GM18520 (cell line): ENCODE results near the gene OXA1L.
"Not testable (repeated sequence)": the region's sequence is repeated elsewhere in the genome, so short reads cannot be mapped to it uniquely, and the experiment has no call there.

Experiments used
- ATAC-seq: cut with Tn5 transposase; IDR thresholded peaks from one replicate; pipeline ENCODE4 v1.9.1; 2021; ENCODE audit not compliant: unreplicated experiment

The OXA1L gene

GRCh38 chr14:22768947-22769346, 2.5 kb downstream of the OXA1L start:
- ATAC-seq = no peak

- no peak for ATAC-seq
Observed at GRCh38 chr14:22769369-22769768, 2.9 kb downstream of the OXA1L start.

DNA sequence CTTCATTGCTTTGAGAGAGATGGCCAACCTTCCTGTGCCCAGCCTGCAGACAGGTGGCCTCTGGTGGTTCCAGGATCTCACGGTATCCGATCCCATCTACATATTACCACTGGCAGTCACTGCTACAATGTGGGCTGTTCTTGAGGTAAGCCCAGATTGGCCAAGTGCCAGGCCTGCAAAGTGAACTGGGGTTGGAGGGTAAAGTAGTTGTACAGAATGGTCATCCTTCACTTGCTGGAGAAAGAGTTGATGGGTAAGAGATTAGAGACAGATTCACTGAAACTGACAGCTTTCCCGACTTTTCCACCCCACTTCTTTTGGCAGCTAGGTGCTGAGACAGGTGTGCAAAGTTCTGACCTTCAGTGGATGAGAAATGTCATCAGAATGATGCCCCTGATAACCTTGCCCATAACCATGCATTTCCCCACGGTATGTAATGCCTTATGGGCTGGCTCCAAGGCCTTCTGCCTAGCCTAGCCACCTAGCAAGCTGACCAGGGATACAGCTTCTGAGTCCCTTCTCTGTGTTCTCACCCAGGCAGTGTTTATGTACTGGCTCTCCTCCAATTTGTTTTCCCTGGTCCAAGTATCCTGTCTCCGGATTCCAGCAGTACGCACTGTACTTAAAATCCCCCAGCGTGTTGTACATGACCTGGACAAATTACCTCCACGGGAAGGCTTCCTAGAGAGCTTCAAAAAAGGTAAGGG, 4.1 kb downstream of the OXA1L start:
- no peak for ATAC-seq

DNA sequence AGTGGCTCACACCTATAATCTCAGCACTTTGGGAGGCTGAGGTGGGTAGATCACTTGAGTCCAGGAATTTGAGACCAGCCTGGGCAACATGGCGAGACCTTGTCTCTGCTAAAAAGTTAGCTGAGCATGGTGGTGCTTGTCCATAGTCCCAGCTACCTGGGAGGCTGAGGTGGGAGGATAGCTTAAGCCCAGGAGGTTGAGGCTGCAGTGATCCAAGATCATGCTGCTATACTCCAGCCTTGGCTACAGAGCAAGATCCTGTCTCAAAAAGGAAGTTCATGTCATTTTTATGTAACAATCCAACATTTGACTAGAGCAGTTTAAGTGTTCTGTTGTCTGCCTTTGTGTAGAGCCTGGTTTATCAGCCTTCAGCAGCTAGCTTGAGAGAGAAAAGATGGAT, 6.2 kb downstream of the OXA1L start:
- no peak for ATAC-seq

GRCh38 chr14:22773162-22774010, 6.9 kb downstream of the OXA1L start:
- ATAC-seq = no peak

GRCh38 chr14:22774011-22774706, 7.7 kb downstream of the OXA1L start:
- ATAC-seq = no peak

- no peak for ATAC-seq
Observed at GRCh38 chr14:22776215-22776614, 9.7 kb downstream of the OXA1L start.

GRCh38 chr14:22776849-22777248, 10.4 kb downstream of the OXA1L start:
- ATAC-seq = not testable (repeated sequence)

DNA sequence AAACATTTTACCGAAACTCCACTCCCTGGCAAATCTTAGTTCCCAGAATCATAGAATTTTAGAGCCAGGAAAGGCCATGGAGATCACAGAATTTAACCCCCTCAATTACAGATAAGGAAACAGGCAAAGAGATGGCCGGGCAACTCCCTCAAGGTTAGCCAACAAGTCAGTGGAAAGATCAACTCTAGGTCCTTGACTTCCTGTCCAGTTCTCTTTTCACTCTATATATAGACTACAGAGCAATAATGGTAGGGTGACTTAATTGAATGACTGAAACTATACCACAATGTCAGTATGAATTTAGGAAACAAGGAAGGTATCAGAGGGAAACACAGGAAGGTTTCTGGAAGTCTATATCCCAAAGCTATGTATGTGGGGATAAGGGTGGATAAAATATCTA, 11.6 kb downstream of the OXA1L start:
- no peak for ATAC-seq

- no peak for ATAC-seq
Observed at GRCh38 chr14:22780105-22780679, 13.7 kb downstream of the OXA1L start.

GRCh38 chr14:22780941-22781300, 14.4 kb downstream of the OXA1L start:
- no peak for ATAC-seq

GRCh38 chr14:22781301-22781991, 15.0 kb downstream of the OXA1L start:
- ATAC-seq = no peak

GRCh38 chr14:22786685-22787084, 20.2 kb downstream of the OXA1L start:
- ATAC-seq = no peak

GRCh38 chr14:22791301-22791700, 24.8 kb downstream of the OXA1L start:
- ATAC-seq = no peak

- no peak for ATAC-seq
Observed at GRCh38 chr14:22792158-22792557, 25.7 kb downstream of the OXA1L start.

DNA sequence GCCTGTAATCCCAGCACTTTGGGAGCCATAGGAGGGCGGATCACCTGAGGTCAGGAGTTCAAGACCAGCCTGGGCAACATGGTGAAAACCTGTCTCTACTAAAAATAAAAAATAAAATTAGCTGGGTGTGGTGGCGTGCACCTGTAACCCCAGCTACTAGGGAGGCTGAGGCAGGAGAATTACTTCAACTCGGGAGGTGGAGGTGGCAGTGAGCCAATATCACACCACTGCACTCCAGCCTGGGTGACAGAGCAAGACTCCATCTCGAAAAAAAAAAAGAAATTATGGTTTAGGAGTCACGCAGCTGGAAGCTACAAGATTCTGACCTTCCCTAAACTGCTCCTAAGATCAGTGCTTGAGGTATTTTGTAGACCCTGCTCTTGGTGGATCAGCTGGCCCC, 27.1 kb downstream of the OXA1L start:
- not testable (repeated sequence) for ATAC-seq

- ATAC-seq = no peak
Observed at GRCh38 chr14:22793976-22794375, 27.5 kb downstream of the OXA1L start.

DNA sequence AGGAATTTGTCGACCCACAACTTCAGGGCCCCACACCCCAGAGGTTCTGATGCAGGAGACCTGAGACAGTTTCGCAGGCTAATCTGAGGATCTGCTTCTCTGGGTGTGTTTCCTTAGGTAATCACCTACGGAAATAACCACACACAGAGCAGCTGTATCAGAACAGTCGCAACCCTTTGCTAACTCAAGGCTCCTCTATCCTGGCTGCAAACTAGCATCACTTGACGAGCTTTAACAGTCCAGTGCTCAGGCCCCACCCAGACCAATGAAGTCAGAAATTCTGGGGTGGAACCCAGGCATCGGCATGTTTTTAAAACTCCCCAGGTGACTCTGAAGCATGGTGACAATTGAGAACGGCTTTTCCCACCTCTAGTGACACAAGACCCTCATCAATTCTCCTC, 28.1 kb downstream of the OXA1L start:
- ATAC-seq = no peak

GRCh38 chr14:22796087-22796707, 29.7 kb downstream of the OXA1L start:
- no peak for ATAC-seq
